ENCODE data around the gene UFM1. TPM values are rescaled to one million over a fixed set of nuclear protein-coding genes. Genes with fewer than 3 reads are reported as not detected.

UFM1 gene
- total and polyA plus RNA-seq, 2 of the 13 experiments (the other 11 are each of a cell fraction or from before 2014, with no cell fraction given): 42.6 to 47.0 TPM

- TF ChIP-seq ZSCAN5A (CRISPR knock-in tag; IDR thresholded peaks at IDR 0.05; ENCODE audit: borderline replicate concordance): no peak
- no peak for TF ChIP-seq ZNF362 (CRISPR knock-in tag; IDR thresholded peaks at IDR 0.05; ENCODE audit: borderline replicate concordance)
- TF ChIP-seq ZNF496 (CRISPR knock-in tag; IDR thresholded peaks at IDR 0.05; ENCODE audit: insufficient replicate concordance): no peak
- TF ChIP-seq ARID4A (CRISPR knock-in tag; IDR thresholded peaks at IDR 0.05; ENCODE audit: borderline replicate concordance): no peak
- no peak for TF ChIP-seq MAFF (IDR thresholded peaks at IDR 0.05; ENCODE audit: low read depth, low read length)
Measured at GRCh38 chr13:38372820-38373383, 23.3 kb downstream of the UFM1 start (continued).

All from HepG2 (cell line).